Measurements from ENCODE around the gene CC2D1A. TPM values are rescaled to one million over a fixed set of nuclear protein-coding genes. Genes with fewer than 3 reads are reported as not detected.

CC2D1A gene
- total RNA-seq, 2 experiments from 2014 or later = 16.4 to 16.9 TPM

DNA sequence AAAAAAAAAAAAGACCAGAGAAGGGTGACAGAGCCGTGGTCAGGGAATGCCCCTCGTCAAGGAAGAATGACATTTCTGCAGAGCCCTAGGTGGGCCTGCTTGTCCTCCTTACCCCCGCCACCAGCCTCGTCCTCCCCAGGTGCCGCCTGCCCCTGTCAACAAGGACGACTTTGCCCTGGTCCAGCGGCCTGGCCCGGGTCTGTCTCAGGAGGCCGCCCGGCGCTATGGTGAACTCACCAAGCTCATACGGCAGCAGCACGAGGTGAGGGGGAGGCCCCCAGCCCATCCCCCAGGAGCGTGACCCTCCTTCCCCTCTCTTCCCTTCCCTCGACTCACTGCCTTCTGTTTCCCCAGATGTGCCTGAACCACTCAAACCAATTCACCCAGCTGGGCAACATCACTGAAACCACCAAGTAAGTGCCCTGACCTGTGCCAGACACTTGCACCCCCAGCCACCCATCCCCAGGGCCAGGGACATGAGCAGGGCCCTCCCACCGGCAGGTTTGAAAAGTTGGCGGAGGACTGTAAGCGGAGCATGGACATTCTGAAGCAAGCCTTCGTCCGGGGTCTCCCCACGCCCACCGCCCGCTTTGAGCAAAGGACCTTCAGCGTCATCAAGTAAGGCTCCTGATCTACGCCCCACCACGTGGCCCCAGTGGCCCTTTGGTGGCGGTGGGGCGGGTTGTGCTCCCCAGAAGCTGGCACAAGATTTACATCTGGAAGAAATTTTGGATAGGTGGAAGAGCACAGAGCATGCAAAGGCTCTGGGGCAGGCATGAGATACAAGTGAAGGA lies 17.4 kb downstream of the CC2D1A start:
- POLR2A ChIA-PET = no interaction called here
- Histone ChIP-seq H3K27ac (ENCODE audit: low read depth in 1 of 2, low read length in 2 of 2) (no peak overlapping the region), H3K9me3 (ENCODE audit: control insufficient read depth in 1 of 2, insufficient read depth in 1 of 2, low read length in 2 of 2) (peaks cover 0 to 6% of the 10 kb centered on the region in 2 experiments), H3K27me3 (ENCODE audit: control insufficient read depth in 1 of 2, insufficient read depth in 2 of 2, low read length in 2 of 2) (no peaks in the 10 kb centered on the region), H3K36me3 (ENCODE audit: insufficient read depth, low read length) (peaks cover 63% of the 10 kb centered on the region), H3K4me1 (ENCODE audit: insufficient read depth, low read length) (peaks cover 11% of the 10 kb centered on the region), H3K4me3 (ENCODE audit: low read length) (no peak overlapping the region)
- TF ChIP-seq, protein P1, sequence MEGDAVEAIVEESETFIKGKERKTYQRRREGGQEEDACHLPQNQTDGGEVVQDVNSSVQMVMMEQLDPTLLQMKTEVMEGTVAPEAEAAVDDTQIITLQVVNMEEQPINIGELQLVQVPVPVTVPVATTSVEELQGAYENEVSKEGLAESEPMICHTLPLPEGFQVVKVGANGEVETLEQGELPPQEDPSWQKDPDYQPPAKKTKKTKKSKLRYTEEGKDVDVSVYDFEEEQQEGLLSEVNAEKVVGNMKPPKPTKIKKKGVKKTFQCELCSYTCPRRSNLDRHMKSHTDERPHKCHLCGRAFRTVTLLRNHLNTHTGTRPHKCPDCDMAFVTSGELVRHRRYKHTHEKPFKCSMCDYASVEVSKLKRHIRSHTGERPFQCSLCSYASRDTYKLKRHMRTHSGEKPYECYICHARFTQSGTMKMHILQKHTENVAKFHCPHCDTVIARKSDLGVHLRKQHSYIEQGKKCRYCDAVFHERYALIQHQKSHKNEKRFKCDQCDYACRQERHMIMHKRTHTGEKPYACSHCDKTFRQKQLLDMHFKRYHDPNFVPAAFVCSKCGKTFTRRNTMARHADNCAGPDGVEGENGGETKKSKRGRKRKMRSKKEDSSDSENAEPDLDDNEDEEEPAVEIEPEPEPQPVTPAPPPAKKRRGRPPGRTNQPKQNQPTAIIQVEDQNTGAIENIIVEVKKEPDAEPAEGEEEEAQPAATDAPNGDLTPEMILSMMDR (IDR thresholded peaks at IDR 0.05) = no peak
- intact Hi-C loops (cut with DNase I, micrococcal nuclease) = loop anchor here in 1 of 2 experiments (5.0 kb wide), 1 partner anchor 964 kb away; the partner anchor contains the start of gene OR7A17
- CTCF ChIA-PET = no interaction called here
- no peaks in the 10 kb centered on the region for H3K9me3 Mint-ChIP-seq
- no peak for DNase-seq
- H3K27me3 Mint-ChIP-seq = no peaks in the 10 kb centered on the region
- H3K4me3 Mint-ChIP-seq = no peak overlapping the region
- H3K4me1 Mint-ChIP-seq (ENCODE audit: low read depth) = no peaks in the 10 kb centered on the region
- peaks cover 69% of the 10 kb centered on the region for H3K36me3 Mint-ChIP-seq (ENCODE audit: low read depth)
- no peak overlapping the region for H3K27ac Mint-ChIP-seq
- ATAC-seq (ENCODE audit: poor library complexity) = no peak

DNA sequence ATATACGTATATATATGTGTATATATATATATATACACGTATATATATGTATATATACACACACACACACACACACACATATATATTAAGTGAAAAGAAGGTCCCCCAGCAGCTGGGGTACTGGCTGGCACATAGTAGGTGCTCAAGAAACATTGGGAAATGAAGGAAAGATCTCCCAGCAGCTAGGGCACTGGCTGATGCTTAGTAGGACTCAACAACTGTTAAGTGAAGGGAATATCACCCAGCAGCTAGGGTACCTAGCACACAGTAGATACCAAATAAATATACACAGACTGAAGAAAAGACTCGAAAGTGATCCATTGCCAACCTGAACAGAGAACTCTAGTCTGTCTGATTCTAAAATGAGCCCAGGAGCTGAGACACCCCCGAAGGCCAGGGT lies 20.0 kb downstream of the CC2D1A start:
- Mint-ChIP-seq H3K27me3 (no peaks in the 10 kb centered on the region), H3K36me3 (ENCODE audit: low read depth) (peaks cover 55% of the 10 kb centered on the region), H3K9me3 (no peaks in the 10 kb centered on the region), H3K27ac (no peak overlapping the region), H3K4me3 (no peak overlapping the region), H3K4me1 (ENCODE audit: low read depth) (no peaks in the 10 kb centered on the region)
- Histone ChIP-seq H3K27ac (ENCODE audit: low read depth in 1 of 2, low read length in 2 of 2) (no peak overlapping the region), H3K4me1 (ENCODE audit: insufficient read depth, low read length) (peaks cover 11% of the 10 kb centered on the region), H3K9me3 (ENCODE audit: control insufficient read depth in 1 of 2, insufficient read depth in 1 of 2, low read length in 2 of 2) (no peaks in the 10 kb centered on the region), H3K4me3 (ENCODE audit: low read length) (no peak overlapping the region), H3K36me3 (ENCODE audit: insufficient read depth, low read length) (peaks cover 42% of the 10 kb centered on the region), H3K27me3 (ENCODE audit: control insufficient read depth in 1 of 2, insufficient read depth in 2 of 2, low read length in 2 of 2) (no peaks in the 10 kb centered on the region)
- intact Hi-C loops (cut with DNase I, micrococcal nuclease) = no loop called here
- ChIA-PET POLR2A (interaction anchor here (0.6 kb wide), 1 partner anchor 210 kb away, joined by 3 read pairs; the partner anchor contains the start of gene ASF1B), CTCF (no interaction called here)
- DNase-seq (no peak), ATAC-seq (ENCODE audit: poor library complexity) (no peak)
- TF ChIP-seq, protein P1 (IDR thresholded peaks at IDR 0.05) = no peak

DNA sequence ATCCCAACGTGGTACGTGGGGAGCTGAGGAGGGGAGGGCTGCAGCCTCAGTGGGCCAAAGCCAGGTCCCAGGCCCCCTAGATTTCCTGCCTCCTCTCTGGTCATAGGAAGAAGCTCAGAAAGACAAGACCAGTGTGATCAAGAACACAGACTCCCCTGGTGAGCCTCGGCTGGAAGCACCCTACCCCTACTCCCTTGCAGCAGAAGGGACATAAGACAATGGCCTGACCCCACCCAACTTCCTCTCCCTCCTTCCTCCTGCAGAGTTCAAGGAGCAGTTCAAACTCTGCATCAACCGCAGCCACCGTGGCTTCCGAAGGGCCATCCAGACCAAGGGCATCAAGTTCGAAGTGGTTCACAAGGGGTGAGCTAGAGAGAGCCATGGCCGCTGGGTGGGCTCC lies 20.7 kb downstream of the CC2D1A start:
- no peak for DNase-seq
- H3K36me3 ChIP-seq (ENCODE audit: insufficient read depth, low read length) = peaks cover 38% of the 10 kb centered on the region
- H3K4me1 ChIP-seq (ENCODE audit: insufficient read depth, low read length) = peaks cover 9% of the 10 kb centered on the region
- H3K4me3 ChIP-seq (ENCODE audit: low read length) = no peak overlapping the region
- Mint-ChIP-seq H3K9me3 (no peaks in the 10 kb centered on the region), H3K27ac (no peak overlapping the region), H3K4me1 (ENCODE audit: low read depth) (no peaks in the 10 kb centered on the region), H3K27me3 (no peaks in the 10 kb centered on the region), H3K4me3 (no peak overlapping the region), H3K36me3 (ENCODE audit: low read depth) (peaks cover 48% of the 10 kb centered on the region)
- ChIA-PET POLR2A (interaction anchor here (0.6 kb wide), 1 partner anchor 210 kb away, joined by 3 read pairs; the partner anchor contains the start of gene ASF1B), CTCF (no interaction called here)
- no peak overlapping the region for H3K27ac ChIP-seq (ENCODE audit: low read depth in 1 of 2, low read length in 2 of 2)
- H3K27me3 ChIP-seq (ENCODE audit: control insufficient read depth in 1 of 2, insufficient read depth in 2 of 2, low read length in 2 of 2) = no peaks in the 10 kb centered on the region
- no peak for ATAC-seq (ENCODE audit: poor library complexity)
- TF ChIP-seq, protein P1 (IDR thresholded peaks at IDR 0.05) = no peak
- H3K9me3 ChIP-seq (ENCODE audit: control insufficient read depth in 1 of 2, insufficient read depth in 1 of 2, low read length in 2 of 2) = no peaks in the 10 kb centered on the region
- intact Hi-C loops (cut with DNase I, micrococcal nuclease) = no loop called here
